ENCODE data around the gene IL1RL1.

Gene IL1RL1

GRCh38 chr2:102337012-102337411 lies 25.6 kb downstream of the IL1RL1 start:
- DNase-seq, result no peak

- no peak for DNase-seq
Measured at GRCh38 chr2:102337481-102338386, 26.4 kb downstream of the IL1RL1 start.

- DNase-seq, result no peak
Measured at GRCh38 chr2:102340778-102341177, 29.4 kb downstream of the IL1RL1 start.

GRCh38 chr2:102342888-102343287 lies 31.5 kb downstream of the IL1RL1 start:
- no peak for DNase-seq

- DNase-seq, result no peak
Measured at GRCh38 chr2:102344397-102344796, 33.0 kb downstream of the IL1RL1 start.

- no peak for DNase-seq
Measured at GRCh38 chr2:102345329-102345920, 34.1 kb downstream of the IL1RL1 start.

- DNase-seq, result no peak
Measured at GRCh38 chr2:102346381-102347130, 35.2 kb downstream of the IL1RL1 start.

- DNase-seq, result no peak
Measured at GRCh38 chr2:102350137-102350793, 38.9 kb downstream of the IL1RL1 start.

- DNase-seq, result peak; percentile 58 to 65
Measured at GRCh38 chr2:102355526-102356380, 44.4 kb downstream of the IL1RL1 start, which contains the start of gene IL18R1. IL18R1 (plus strand) TSS chr2:102355796; CDS start chr2:102362661, 6,865 bp downstream.

GRCh38 chr2:102356381-102356712 lies 45.0 kb downstream of the IL1RL1 start:
- no peak for DNase-seq

- DNase-seq, result no peak
Measured at GRCh38 chr2:102356741-102357140, 45.4 kb downstream of the IL1RL1 start.

- no peak for DNase-seq
Measured at GRCh38 chr2:102357937-102358336, 46.6 kb downstream of the IL1RL1 start.

GRCh38 chr2:102358496-102358895 lies 47.1 kb downstream of the IL1RL1 start:
- DNase-seq, result peak in 1 of 2 experiments; percentile 15

GRCh38 chr2:102359527-102359926 lies 48.2 kb downstream of the IL1RL1 start:
- DNase-seq, result no peak

- DNase-seq, result no peak
Measured at GRCh38 chr2:102361632-102362241, 50.4 kb downstream of the IL1RL1 start.

GRCh38 chr2:102365763-102366162 lies 54.4 kb downstream of the IL1RL1 start:
- DNase-seq, result no peak

- DNase-seq, result no peak
Measured at GRCh38 chr2:102366406-102367112, 55.2 kb downstream of the IL1RL1 start.

GRCh38 chr2:102367331-102367971 lies 56.1 kb downstream of the IL1RL1 start:
- peak; percentile 7 to 13 for DNase-seq

- DNase-seq, result no peak
Measured at GRCh38 chr2:102368461-102369109, 57.2 kb downstream of the IL1RL1 start.

- DNase-seq, result no peak
Measured at GRCh38 chr2:102369866-102370265, 58.5 kb downstream of the IL1RL1 start.
